Smooth muscle cell (in vitro differentiated cells): ENCODE measurements around the gene TRAF3. TPM values are rescaled to one million over a fixed set of nuclear protein-coding genes. Genes with fewer than 3 reads are reported as not detected.
"Not testable (repeated sequence)": the region's sequence is repeated elsewhere in the genome, so short reads cannot be mapped to it uniquely, and the experiment has no call there.

Experiments
- DNase-seq: peaks from one replicate; lab custom pipeline; 2025; ENCODE audit not compliant: unreplicated experiment; lab: John Stamatoyannopoulos, UW
- H2AFZ ChIP-seq: fragments of 200-600 bp; sonication (generic); 2 replicates; pipeline ENCODE4 v1.6.0; 2016; ENCODE audit warnings: antibody characterized with exemption, low read depth, mild to moderate bottlenecking
- H3F3A ChIP-seq: fragments of 200-600 bp; sonication (generic); 2 replicates; pipeline ENCODE4 v1.6.0; 2017; ENCODE audit warnings: antibody characterized with exemption, low read depth
- H3K27ac ChIP-seq: fragments of 200-600 bp; sonication (generic); 2 replicates; pipeline ENCODE4 v1.5.1; 2016; ENCODE audit warnings: low read depth, mild to moderate bottlenecking
- H3K27me3 ChIP-seq: fragments of 200-600 bp; sonication (generic); 2 replicates; pipeline ENCODE4 v1.6.1; 2016; ENCODE audit warnings: low read depth, mild to moderate bottlenecking
- H3K36me3 ChIP-seq: fragments of 200-600 bp; sonication (generic); 2 replicates; pipeline ENCODE4 v1.5.1; 2016; ENCODE audit warnings: low read depth
- H3K4me1 ChIP-seq: fragments of 200-600 bp; sonication (generic); 2 replicates; pipeline ENCODE4 v1.5.1; 2016; ENCODE audit warnings: low read depth
- H3K4me2 ChIP-seq: fragments of 200-600 bp; sonication (generic); 2 replicates; pipeline ENCODE4 v1.6.0; 2016; ENCODE audit warnings: mild to moderate bottlenecking
- H3K4me3 ChIP-seq: fragments of 200-600 bp; sonication (generic); 2 replicates; pipeline ENCODE4 v1.5.1; 2016; ENCODE audit warnings: mild to moderate bottlenecking
- H3K79me2 ChIP-seq: fragments of 200-600 bp; sonication (generic); 2 replicates; pipeline ENCODE4 v1.6.0; 2016; ENCODE audit warnings: low read depth, mild to moderate bottlenecking
- H3K9ac ChIP-seq: fragments of 200-600 bp; sonication (generic); 2 replicates; pipeline ENCODE4 v1.6.0; 2016; ENCODE audit warnings: low read depth
- H3K9me3 ChIP-seq: fragments of 200-600 bp; sonication (generic); replicated peaks from 2 replicates; pipeline ENCODE4 v1.5.1; 2016; ENCODE audit warnings: low read depth
- H4K20me1 ChIP-seq: fragments of 200-600 bp; sonication (generic); 2 replicates; pipeline ENCODE4 v1.6.0; 2016; ENCODE audit warnings: low read depth
- WGBS: methylation state at CpG from one replicate; pipeline ENCODE4 v1.1.7; 2016; ENCODE audit warnings: low lambda C conversion rate; 5-methylcytosine and 5-hydroxymethylcytosine counted together
- polyA plus RNA-seq: library from polyadenylated mRNA; unstranded; fragments of >200 nt; fragmentation: Nextera tagmentation; extraction: Ambion mirVana; gene quantifications from 2 replicates; pipeline ENCODE4 v1.2.1, GENCODE V29; 2016
- total RNA-seq: library from RNA; depleted of rRNA; stranded (reverse); fragments of >200 nt; gene quantifications from 2 replicates; pipeline ENCODE4 v1.2.3, GENCODE V29; 2014
- TF ChIP-seq, protein P1 (sequence below): fragments of 200-600 bp; sonication (generic); IDR thresholded peaks from 2 replicates; pipeline ENCODE4 v1.5.1; 2017; ENCODE audit warnings: borderline replicate concordance, mild to moderate bottlenecking, antibody characterized with exemption; ENCODE audit not compliant: insufficient read depth, poor library complexity, severe bottlenecking

Gene TRAF3
- total and polyA plus RNA-seq, 2 experiments from 2014 or later: 9.4 to 24.6 TPM

DNA sequence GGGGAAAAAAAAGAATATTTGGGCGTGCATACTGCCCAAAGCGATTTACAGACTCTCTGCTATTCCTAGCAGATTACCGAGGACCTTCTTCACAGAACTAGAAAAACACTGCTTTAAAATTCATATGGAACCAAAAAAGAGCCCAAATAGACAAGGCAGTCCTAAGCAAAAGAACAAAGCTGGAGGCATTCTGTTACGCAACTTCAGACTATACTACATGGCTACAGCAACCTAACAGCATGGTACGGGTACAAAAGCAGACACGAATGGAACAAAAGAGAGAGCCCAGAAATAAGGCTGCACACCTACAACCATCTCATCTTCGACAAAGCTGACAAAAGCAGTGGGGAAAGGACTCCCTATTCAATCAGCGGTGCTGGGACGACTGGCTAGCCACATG, 56.7 kb downstream of the TRAF3 start:
- TF ChIP-seq, protein P1, sequence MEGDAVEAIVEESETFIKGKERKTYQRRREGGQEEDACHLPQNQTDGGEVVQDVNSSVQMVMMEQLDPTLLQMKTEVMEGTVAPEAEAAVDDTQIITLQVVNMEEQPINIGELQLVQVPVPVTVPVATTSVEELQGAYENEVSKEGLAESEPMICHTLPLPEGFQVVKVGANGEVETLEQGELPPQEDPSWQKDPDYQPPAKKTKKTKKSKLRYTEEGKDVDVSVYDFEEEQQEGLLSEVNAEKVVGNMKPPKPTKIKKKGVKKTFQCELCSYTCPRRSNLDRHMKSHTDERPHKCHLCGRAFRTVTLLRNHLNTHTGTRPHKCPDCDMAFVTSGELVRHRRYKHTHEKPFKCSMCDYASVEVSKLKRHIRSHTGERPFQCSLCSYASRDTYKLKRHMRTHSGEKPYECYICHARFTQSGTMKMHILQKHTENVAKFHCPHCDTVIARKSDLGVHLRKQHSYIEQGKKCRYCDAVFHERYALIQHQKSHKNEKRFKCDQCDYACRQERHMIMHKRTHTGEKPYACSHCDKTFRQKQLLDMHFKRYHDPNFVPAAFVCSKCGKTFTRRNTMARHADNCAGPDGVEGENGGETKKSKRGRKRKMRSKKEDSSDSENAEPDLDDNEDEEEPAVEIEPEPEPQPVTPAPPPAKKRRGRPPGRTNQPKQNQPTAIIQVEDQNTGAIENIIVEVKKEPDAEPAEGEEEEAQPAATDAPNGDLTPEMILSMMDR: no peak
- Histone ChIP-seq H3K9me3 (no peaks in the 10 kb centered on the region), H3K36me3 (no peaks in the 10 kb centered on the region), H3F3A (no peaks in the 10 kb centered on the region), H3K4me1 (peaks cover 10% of the 10 kb centered on the region), H3K27me3 (no peaks in the 10 kb centered on the region), H4K20me1 (peaks cover 81% of the 10 kb centered on the region), H3K4me3 (no peak overlapping the region), H3K9ac (no peak overlapping the region), H3K4me2 (no peak overlapping the region), H3K79me2 (peaks cover 18% of the 10 kb centered on the region), H2AFZ (no peak overlapping the region), H3K27ac (no peak overlapping the region)
- 96% methylated on average over 9 of the region's 9 CpGs for WGBS
- DNase-seq: no peak

- no peak overlapping the region for H3K4me2 ChIP-seq
- H3F3A ChIP-seq: no peaks in the 10 kb centered on the region
- H3K27ac ChIP-seq: no peak overlapping the region
These were observed 58.7 kb downstream of the TRAF3 start for GRCh38 chr14:102835959-102836358.

GRCh38 chr14:102837120-102837519, 59.9 kb downstream of the TRAF3 start:
- not testable (repeated sequence) for H3K9me3 ChIP-seq, H3K4me3 ChIP-seq, H3K27me3 ChIP-seq, H3K27ac ChIP-seq, H3F3A ChIP-seq, H3K4me2 ChIP-seq, DNase-seq, H3K9ac ChIP-seq, H3K36me3 ChIP-seq, H2AFZ ChIP-seq, H3K79me2 ChIP-seq
- Histone ChIP-seq H4K20me1 (peaks cover 69% of the 10 kb centered on the region), H3K4me1 (peaks cover 10% of the 10 kb centered on the region)
- 93% methylated on average over 5 of the region's 5 CpGs for WGBS

More at GRCh38 chr14:102835959-102836358, 58.7 kb downstream of the TRAF3 start:
- Histone ChIP-seq H3K79me2 (peaks cover 12% of the 10 kb centered on the region), H3K4me1 (peaks cover 10% of the 10 kb centered on the region), H4K20me1 (peaks cover 74% of the 10 kb centered on the region), H3K4me3 (no peak overlapping the region), H3K36me3 (no peaks in the 10 kb centered on the region), H3K9me3 (no peaks in the 10 kb centered on the region), H3K9ac (no peak overlapping the region), H3K27me3 (no peaks in the 10 kb centered on the region), H2AFZ (no peak overlapping the region)
- TF ChIP-seq, protein P1: no peak
- WGBS: 86% methylated on average over 5 of the region's 5 CpGs
- DNase-seq: no peak

- H3K4me2 ChIP-seq: no peak overlapping the region
- H3K79me2 ChIP-seq: no peaks in the 10 kb centered on the region
- WGBS: 78% methylated on average over 4 of the region's 4 CpGs
- no peak overlapping the region for H3K27ac ChIP-seq
- H3K4me3 ChIP-seq: no peak overlapping the region
- no peak for DNase-seq
- TF ChIP-seq, protein P1: no peak
- H3K9me3 ChIP-seq: no peaks in the 10 kb centered on the region
- no peaks in the 10 kb centered on the region for H3F3A ChIP-seq
- H4K20me1 ChIP-seq: peaks cover 56% of the 10 kb centered on the region
- H2AFZ ChIP-seq: no peak overlapping the region
- H3K27me3 ChIP-seq: no peaks in the 10 kb centered on the region
- H3K9ac ChIP-seq: no peak overlapping the region
- H3K4me1 ChIP-seq: peaks cover 10% of the 10 kb centered on the region
- H3K36me3 ChIP-seq: no peaks in the 10 kb centered on the region
These were observed 61.3 kb downstream of the TRAF3 start for GRCh38 chr14:102838501-102838900.
